IPS-18c (cell line): ENCODE results near the gene RNASEH2B.

Source experiments
- H3K4me3 ChIP-seq: 2 replicates; pipeline ENCODE4 v1.7.0; 2013; ENCODE audit warnings: low read depth, mild to moderate bottlenecking, low read length, moderate library complexity; ENCODE audit not compliant: insufficient read depth
- H3K9me3 ChIP-seq: one replicate; pipeline ENCODE4 v1.6.1; 2013; ENCODE audit warnings: mild to moderate bottlenecking, low read length, moderate library complexity; ENCODE audit not compliant: control insufficient read depth, insufficient read depth

Gene RNASEH2B

GRCh38 chr13:50921706-50922105, 12.1 kb downstream of the RNASEH2B start:
- Histone ChIP-seq H3K9me3 (no peaks in the 10 kb centered on the region), H3K4me3 (no peak overlapping the region)

GRCh38 chr13:50923272-50923671, 13.7 kb downstream of the RNASEH2B start:
- H3K9me3 ChIP-seq: no peaks in the 10 kb centered on the region
- H3K4me3 ChIP-seq: no peak overlapping the region

DNA sequence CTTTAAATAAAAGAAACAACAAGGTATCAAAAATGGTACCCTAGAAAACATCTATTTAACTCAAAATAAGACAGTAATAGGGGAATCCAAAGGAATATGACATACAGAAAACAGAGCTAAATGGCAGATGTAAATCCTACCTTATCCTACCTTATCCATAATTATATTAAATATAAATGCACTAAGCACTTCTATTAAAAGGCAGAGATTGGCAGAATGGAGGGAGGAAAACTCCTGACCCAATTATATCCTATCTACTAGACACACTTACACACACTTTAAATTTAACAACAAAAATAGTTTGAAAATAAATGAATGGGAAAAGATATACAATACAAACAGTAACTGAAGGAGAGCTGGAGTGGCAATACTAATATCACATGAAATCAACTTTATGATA, 14.4 kb downstream of the RNASEH2B start:
- Histone ChIP-seq H3K4me3 (no peak overlapping the region), H3K9me3 (no peaks in the 10 kb centered on the region)

- Histone ChIP-seq H3K9me3 (no peaks in the 10 kb centered on the region), H3K4me3 (no peak overlapping the region)
Observed at GRCh38 chr13:50927701-50928100, 18.1 kb downstream of the RNASEH2B start.

DNA sequence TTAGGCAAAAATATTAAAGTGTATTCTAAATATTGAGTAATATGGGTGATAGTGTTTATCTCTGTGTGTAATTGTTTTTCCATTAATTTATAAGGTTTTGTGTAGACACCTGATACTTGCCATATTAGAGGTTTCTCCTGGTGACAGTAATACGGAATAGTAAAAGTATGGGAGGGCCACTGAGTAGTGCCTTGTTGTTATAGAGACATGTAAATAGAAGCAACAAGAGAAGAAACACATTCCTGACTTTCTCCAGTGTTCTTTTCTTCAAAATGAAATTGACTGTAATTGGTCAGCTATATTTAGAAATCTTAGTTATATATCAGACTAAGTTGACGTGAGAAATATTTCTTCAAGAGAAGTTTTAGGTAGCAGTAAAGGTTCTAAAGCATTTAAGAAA, 18.5 kb downstream of the RNASEH2B start:
- H3K4me3 ChIP-seq: no peak overlapping the region
- H3K9me3 ChIP-seq: no peaks in the 10 kb centered on the region

DNA sequence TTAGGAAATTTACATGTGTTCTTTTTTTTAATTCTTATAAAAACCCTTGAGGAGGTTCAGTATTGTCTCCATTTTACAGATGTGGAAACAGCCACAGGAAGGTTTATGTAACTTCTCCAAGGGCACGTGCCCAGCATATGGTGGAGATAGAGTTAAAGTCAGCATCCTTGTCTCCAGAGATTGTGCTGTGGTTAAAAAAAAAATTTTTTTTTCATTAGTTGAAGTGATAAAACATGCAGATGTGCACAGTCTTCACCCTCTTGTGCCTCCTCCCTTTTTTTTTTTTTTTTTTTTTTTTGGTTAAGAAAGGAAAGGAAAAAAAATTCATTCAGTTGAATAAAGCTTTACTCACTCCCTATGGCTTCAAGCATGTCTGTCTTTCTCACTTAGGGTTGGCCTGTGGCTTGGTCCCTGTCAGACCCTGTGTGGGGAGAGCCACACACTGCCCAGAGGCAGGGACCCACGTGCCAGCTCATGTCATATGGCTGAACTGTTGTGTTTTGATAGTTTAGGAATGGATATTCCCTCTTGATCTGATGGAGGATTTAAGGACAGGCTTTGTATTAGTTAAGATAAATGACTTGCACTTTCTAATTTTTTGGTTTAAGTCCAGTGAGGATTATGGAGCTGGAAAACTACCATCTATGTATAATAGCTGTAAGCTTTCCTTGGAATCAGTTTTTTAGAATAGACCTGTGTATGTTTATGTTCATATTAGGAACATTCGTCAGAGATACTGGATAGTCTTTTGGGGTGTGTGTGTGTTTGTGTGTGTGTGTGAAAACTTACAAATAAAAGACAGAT, 19.3 kb downstream of the RNASEH2B start:
- Histone ChIP-seq H3K9me3 (no peaks in the 10 kb centered on the region), H3K4me3 (no peak overlapping the region)

DNA sequence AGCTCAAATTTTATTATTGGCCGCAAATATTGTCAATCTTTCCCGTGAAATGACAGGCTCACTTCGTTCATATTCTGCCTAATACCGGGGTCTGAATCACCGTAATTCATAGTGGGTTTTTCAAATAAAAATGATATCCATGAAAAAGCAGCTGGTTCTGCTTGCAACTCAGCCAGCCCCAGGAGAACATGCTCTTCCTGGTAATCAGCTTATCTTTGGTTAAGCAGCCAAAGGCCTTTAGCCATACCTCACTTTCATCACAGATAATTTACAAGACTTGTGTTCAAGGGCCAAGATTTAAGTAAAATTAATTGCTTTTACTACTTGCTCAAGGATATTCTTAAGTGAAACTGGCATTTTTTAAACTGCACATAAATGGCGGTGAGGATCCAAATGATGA, 22.5 kb downstream of the RNASEH2B start:
- no peak overlapping the region for H3K4me3 ChIP-seq
- H3K9me3 ChIP-seq: no peaks in the 10 kb centered on the region

DNA sequence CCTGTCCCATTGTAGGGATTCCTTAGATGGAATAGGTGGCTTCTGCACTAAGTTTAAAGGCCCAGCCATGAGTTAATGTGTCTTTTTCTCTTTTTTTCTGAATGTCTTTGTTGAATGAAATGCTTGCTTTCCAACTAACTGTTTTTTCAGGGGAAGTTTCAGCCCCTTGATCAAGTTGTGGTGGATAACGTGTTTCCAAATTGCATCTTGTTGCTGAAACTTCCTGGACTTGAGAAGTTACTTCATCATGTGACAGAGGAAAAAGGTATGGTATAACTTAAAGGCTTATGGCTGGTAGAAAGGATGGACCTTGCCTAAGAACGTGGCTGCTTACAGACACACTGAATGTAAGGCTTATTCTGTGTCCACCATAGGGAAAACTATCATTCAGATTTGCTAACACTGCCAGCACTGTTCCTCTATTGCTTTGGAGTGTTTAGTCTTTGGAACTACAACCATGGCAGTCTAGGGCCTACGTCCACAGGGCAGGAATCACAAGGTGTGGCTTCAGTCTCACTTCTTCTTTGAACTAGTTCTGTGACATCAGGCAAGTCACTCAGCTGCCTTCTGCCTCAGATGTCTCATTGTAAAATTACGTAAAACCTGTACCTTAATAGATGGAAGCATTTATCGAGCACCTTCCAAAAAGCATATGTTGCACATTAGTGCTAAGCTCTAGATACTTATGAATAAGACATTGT, 25.3 kb downstream of the RNASEH2B start:
- Histone ChIP-seq H3K4me3 (no peak overlapping the region), H3K9me3 (no peaks in the 10 kb centered on the region)

DNA sequence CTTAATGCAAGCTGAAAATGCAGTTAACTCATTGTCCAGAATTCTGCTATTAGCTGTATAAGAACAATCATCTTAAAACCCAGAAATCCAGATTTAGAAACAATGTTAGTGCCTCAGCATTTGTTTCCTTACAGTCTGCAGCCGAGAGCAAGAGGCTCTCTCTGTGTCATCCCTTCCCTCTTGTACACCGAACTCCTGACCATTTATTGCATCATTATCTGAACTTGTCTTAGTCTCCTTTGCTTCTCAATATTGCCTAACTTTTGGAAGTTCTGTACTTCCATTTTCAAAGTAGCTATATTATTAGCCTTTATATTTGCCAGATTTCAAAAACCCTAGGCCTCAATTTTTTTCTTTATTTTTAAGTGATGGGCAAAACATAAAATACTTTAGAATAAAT, 27.1 kb downstream of the RNASEH2B start:
- no peaks in the 10 kb centered on the region for H3K9me3 ChIP-seq
- H3K4me3 ChIP-seq: no peak overlapping the region

- H3K9me3 ChIP-seq: no peaks in the 10 kb centered on the region
Observed at GRCh38 chr13:50940509-50940908, 30.9 kb downstream of the RNASEH2B start.

DNA sequence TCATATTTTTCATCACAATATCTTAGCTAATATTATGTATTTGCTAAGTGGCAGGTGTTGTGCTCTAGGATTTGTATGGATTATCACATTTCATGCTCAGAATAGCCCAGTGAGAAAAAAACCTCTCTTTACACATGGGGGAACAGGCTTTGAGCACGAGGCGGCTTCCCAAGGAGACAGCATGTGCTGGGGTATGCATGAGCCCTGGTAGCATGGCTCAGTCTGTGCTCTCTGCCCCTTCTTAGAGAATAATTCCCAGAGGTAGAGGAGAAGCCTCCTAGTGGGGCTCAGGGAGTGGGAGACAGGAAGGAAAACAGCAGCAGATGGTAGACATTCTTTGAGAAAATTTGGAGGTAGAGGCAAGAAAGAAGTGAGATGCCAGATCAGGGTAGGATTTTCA, 31.6 kb downstream of the RNASEH2B start:
- no peak overlapping the region for H3K4me3 ChIP-seq
- no peaks in the 10 kb centered on the region for H3K9me3 ChIP-seq

More at GRCh38 chr13:50940509-50940908, 30.9 kb downstream of the RNASEH2B start:
- no peak overlapping the region for H3K4me3 ChIP-seq

DNA sequence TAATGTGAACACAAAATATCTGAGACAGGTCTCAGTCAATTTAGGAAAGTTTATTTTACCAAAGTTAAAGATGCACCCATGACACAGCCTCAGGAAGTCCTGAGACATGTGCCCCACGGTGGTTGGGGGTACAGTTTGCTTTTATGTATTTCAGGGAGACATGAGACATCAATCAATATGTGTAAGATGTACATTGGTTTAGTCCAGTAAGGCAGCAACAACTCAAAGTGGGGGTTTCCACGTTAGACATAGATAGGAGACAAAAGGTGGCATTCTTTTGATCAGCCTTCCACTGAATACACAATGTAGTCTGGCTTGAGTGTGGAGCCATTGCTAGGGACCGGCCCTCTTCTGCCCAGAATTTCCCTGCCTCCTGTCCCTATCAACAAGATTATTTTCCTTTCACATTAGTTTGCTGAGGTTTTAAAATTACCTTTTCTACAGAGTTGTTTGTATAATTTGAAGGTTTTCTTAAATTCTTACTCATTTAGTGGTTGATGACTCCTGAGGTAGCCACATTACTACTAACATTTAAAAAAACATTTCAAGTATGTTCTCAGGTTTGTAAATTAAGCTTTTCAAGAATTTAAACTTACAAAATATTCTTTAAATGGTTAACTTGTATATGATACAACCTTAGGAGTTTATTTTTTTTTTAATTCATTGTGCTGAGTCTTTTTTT, 33.2 kb downstream of the RNASEH2B start:
- Histone ChIP-seq H3K9me3 (no peaks in the 10 kb centered on the region), H3K4me3 (no peak overlapping the region)

GRCh38 chr13:50945669-50946068, 36.1 kb downstream of the RNASEH2B start:
- Histone ChIP-seq H3K9me3 (no peaks in the 10 kb centered on the region), H3K4me3 (no peak overlapping the region)

DNA sequence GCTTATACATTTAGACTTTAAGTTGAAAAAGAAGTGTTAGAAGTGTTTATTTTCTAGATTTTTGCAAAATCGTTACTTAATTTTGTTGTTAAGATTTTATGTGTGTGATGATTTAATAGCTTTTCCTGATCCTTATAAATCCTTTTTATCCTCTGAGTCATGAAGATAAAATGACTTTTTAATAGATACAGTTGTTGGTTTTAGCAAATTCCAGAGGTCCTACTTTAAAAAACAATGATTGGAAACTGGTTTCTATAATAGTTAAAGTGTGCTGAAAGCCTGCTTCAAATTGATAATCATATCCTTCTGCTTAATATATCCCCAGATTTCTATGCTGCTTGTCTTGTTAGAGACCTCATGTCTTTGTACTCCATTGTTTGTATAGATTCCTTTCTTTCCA, 39.0 kb downstream of the RNASEH2B start:
- Histone ChIP-seq H3K4me3 (no peak overlapping the region), H3K9me3 (no peaks in the 10 kb centered on the region)

DNA sequence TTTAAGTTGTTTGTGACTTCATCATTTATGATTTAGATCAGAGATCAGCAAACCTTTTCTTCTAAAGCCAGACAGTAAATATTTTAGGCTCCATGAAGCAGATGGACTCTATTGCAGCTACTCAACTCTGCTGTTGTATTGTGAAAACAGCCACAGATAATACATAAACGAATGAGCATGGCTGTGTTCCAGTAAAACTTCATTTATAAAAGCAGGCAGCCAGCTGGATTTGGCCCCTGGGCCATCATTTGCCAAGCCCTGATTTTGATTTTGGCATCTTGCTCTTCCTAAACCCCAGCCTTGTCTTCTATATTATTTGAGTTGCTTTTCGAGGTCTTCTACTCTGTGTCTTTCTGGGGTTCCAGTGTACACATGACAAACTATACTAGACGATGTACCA, 41.3 kb downstream of the RNASEH2B start:
- H3K4me3 ChIP-seq: no peak overlapping the region
- no peaks in the 10 kb centered on the region for H3K9me3 ChIP-seq

GRCh38 chr13:50951366-50951765, 41.8 kb downstream of the RNASEH2B start:
- no peaks in the 10 kb centered on the region for H3K9me3 ChIP-seq
- H3K4me3 ChIP-seq: no peak overlapping the region

DNA sequence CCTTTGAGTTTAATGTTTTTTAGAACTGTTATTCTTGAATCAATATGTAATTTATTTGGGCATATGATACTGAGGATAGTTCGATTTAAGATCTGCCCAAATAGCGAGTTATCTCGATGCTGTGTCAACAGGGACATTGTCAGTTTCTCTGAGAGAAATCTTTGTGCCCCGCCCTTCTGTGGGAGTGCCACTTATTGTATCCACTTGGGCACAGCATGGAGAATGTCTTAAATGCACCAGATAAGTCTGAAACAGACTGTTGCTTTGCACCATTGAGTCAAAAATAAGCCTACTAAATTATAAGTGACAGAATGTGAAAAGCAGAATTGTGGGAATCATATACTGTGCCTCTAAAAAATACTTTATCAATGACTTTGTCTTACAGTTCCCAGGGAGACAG, 45.6 kb downstream of the RNASEH2B start:
- no peaks in the 10 kb centered on the region for H3K9me3 ChIP-seq
- H3K4me3 ChIP-seq: no peak overlapping the region

DNA sequence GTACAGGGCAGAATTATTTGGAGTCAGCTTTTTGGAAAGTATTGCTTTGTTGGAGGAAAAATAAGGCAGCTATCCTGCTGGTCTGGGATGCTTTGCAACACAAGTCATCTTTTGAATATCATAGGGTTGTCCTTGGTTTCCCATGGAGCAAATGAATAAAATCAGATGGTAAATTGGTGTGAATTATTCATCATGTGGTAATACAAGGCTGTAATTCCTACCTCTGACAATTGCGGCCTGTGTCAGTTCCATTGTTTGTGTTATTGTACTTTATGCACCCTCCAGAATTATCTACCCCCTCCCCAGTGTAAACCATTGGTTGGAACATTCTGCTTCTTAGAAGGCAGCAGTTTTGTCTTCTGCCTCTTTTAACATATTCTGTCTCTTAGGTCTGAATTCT, 46.2 kb downstream of the RNASEH2B start:
- H3K4me3 ChIP-seq: no peak overlapping the region
- H3K9me3 ChIP-seq: no peaks in the 10 kb centered on the region
